GM12875 (cell line): Measurements from ENCODE around the gene HOXD13.
A peak's percentile ranks its signal among the peaks of the same experiment; 100 is the strongest.

Experiments used
- H3K4me3 ChIP-seq: one replicate; pipeline ENCODE4 v1.5.1; 2011; ENCODE audit warnings: low read depth, low read length, control low read depth
- TF ChIP-seq, protein P1 (sequence below): IDR thresholded peaks from 2 replicates; pipeline ENCODE4 v1.5.1; 2011; ENCODE audit warnings: low read depth, mild to moderate bottlenecking, control low read depth, inconsistent platforms, low read length, moderate library complexity, borderline replicate concordance; ENCODE audit not compliant: insufficient read depth

Gene HOXD13

DNA sequence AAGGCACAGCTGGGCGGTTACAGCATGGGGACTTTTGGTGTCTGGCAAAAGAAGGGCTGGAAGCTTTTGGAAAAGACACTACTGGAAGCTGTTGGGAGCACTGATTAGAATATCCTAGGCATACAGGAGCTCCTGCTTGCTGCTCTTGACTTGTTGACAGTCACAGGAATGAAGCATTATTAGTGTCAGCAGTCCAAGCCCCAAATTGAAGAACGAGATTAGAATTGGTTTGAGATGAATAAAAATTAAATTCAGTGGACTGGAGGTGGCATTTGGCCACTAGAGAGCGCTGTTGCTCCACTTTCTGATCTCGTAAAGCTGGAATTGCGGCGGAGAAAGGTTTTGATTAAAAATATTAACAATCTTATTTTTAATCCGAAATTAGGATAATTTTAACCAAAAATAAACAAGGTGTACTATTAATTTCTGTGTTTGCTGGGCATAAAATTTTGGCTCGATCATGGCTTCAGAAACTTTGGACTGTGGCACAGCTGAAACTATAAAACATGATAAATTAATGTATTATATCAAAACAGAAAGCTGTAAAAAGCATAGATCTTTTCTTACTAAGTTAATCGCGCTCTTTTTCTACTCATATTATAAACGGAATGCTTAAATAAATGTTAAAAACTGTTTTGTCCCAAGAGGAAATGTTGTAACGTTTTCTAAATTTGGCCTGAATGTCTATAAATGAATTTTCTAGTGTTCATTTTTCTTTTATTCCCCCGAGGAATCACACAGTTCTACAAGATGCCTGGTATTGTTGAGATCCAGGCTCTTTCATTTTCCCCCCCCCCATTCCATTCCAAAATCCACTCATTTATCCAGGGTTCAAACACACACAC, 34.6 kb downstream of the HOXD13 start:
- H3K4me3 ChIP-seq: no peak overlapping the region
- TF ChIP-seq, protein P1, sequence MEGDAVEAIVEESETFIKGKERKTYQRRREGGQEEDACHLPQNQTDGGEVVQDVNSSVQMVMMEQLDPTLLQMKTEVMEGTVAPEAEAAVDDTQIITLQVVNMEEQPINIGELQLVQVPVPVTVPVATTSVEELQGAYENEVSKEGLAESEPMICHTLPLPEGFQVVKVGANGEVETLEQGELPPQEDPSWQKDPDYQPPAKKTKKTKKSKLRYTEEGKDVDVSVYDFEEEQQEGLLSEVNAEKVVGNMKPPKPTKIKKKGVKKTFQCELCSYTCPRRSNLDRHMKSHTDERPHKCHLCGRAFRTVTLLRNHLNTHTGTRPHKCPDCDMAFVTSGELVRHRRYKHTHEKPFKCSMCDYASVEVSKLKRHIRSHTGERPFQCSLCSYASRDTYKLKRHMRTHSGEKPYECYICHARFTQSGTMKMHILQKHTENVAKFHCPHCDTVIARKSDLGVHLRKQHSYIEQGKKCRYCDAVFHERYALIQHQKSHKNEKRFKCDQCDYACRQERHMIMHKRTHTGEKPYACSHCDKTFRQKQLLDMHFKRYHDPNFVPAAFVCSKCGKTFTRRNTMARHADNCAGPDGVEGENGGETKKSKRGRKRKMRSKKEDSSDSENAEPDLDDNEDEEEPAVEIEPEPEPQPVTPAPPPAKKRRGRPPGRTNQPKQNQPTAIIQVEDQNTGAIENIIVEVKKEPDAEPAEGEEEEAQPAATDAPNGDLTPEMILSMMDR: peak; percentile 59; the same call in 1 of the 2 replicates

DNA sequence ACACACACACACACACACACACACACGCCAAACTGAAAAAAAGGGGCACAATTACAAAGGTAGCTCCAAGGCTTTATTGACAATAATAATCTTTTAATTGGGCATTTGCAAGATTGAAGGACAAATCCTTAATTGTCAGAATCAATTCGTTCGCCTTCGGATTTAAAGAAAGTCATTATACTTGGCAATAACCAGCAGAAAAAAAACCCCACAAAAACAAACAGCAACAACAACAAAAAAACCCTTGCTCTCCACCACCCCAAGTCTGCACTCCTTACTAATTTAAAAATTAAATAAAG, 35.2 kb downstream of the HOXD13 start:
- TF ChIP-seq, protein P1: no peak
- no peak overlapping the region for H3K4me3 ChIP-seq

DNA sequence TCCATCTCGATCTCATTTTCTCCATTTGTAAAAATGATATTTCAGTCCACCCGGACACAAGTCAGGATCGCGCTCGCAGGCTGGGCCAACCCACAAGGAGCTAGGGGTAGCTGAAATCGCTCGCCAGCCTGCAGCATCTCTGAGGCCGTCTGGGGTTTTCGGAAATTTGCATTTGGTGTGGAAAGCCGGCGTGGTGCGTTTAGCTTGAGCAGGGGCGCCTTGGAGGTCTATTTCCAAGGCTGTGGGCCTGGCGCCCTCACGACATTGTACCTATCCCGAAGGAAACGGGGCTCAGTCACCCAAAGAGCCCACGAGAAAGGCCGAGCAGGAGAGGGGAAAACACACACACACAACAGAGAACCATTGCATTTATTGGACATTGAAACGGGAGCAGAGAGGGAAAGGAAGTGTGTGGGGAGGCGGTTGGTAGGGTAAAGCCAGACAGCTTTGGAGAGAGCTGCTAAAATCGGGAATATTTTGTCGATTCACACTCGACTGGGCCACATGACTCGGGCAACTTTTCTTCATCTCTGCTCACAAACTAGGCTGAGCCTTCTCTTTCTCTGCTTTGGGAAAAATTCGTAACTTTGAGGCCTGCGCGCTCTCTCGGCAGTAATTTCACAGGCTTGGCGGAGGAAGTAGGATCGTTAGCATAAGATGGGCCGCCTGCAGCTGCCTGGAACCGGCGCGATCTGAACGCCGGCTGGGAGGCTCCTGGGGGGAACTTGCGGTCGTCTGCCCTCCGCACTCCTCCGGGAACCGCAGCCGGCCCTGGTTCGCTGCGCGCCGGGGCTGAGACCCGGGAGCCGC, 35.9 kb downstream of the HOXD13 start:
- no peak overlapping the region for H3K4me3 ChIP-seq
- TF ChIP-seq, protein P1: no peak

DNA sequence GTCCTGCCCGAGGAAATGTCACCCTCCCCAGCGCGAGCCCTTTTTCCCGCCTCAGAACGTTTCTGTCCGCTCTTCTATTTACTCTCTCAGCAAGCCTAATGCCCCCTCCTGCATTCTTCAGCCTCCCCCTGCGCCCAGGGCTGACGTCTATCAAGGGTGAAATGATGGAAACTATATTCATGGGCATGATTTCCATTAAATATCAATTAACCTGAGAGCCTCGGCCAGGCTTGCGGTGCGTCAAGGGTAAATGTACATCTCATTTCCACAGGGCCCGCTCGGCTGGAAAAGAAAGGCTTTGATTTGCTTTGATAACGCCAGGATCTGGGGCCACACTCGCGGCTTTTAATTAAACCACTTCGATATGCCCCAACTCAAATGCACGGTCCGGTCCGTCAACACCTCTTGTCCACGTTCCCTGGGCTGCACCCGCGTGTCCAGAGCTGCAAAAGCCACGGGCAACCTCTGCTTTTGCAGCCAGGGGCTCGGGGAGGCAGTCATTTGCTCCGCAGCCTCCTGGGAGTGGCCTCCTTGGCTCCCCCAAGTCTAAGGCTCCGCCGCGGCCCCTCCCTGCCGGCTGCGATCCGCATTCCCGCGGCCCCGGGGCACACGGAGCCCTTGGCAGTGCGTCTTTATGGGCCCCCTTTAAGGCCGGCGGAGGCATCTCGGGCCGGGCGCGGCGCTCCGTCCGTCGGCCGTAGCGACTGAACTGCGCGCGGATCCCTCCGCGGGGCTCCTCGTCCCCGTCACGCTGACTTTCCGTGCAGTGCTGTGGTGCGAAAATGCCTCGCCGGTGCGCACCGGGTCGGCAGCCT, 36.7 kb downstream of the HOXD13 start, which contains the start of gene HOXD8:
Gene HOXD8, plus strand, starts transcription at position 724 of the 815 bp plus-strand sequence. CDS start 662 bp downstream, outside the sequence.
- TF ChIP-seq, protein P1: no peak
- H3K4me3 ChIP-seq: no peak within 1 kb of the TSS

DNA sequence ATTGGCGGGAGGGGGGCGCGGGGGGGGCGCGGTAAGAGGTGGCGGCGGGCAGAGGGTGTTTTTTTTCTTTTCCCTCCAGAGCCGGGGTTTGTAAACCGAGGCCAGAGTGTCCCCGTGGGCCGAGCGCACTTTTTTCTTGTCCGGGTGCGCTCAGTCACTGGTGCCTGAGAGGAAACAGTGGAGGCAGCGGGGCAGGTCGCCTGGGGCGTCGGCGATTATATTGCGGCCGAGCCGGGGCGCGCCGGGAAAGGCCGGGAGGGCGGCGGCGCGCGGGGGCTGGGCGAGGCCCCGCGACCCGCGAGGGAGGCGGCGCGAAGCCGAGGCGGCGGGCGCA, 37.3 kb downstream of the HOXD13 start:
- no peak overlapping the region for H3K4me3 ChIP-seq
- TF ChIP-seq, protein P1: no peak

DNA sequence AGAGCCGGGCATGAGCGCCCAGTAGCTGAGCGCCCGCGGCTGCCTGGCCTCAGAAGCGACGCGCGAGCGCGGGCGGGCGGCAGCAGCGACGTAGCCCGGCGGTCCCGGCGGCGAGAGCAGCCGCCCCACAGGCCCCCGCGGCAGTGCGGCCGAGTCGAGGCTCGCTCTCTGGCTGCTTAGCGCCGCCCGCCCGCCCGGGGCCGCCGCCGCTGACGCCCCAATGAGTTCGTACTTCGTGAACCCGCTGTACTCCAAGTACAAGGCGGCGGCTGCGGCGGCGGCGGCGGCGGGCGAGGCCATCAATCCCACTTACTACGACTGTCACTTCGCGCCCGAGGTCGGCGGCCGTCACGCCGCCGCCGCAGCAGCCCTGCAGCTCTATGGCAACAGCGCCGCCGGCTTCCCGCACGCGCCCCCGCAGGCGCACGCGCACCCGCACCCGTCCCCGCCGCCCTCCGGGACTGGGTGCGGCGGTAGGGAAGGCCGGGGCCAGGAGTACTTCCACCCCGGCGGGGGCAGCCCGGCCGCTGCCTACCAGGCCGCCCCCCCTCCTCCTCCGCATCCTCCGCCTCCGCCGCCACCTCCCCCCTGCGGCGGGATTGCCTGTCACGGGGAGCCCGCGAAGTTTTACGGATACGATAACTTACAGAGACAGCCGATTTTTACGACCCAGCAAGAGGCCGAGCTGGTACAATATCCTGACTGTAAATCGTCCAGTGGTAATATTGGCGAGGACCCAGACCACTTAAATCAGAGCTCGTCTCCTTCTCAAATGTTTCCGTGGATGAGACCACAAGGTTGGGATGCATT, 37.8 kb downstream of the HOXD13 start:
- H3K4me3 ChIP-seq: no peak overlapping the region
- TF ChIP-seq, protein P1: no peak
